GM21737 (cell line): ENCODE measurements around the gene THAP3.

ENCODE experiments used
- ATAC-seq: cut with Tn5 transposase; IDR thresholded peaks from one replicate; pipeline ENCODE4 v1.9.1; 2021; ENCODE audit warnings: mild to moderate bottlenecking, moderate library complexity; ENCODE audit not compliant: unreplicated experiment

THAP3 gene

GRCh38 chr1:6666696-6667095 lies 42.0 kb downstream of the THAP3 start:
- no peak for ATAC-seq

GRCh38 chr1:6667139-6667538 lies 42.5 kb downstream of the THAP3 start:
- no peak for ATAC-seq

GRCh38 chr1:6668503-6668902 lies 43.8 kb downstream of the THAP3 start:
- ATAC-seq = no peak

DNA sequence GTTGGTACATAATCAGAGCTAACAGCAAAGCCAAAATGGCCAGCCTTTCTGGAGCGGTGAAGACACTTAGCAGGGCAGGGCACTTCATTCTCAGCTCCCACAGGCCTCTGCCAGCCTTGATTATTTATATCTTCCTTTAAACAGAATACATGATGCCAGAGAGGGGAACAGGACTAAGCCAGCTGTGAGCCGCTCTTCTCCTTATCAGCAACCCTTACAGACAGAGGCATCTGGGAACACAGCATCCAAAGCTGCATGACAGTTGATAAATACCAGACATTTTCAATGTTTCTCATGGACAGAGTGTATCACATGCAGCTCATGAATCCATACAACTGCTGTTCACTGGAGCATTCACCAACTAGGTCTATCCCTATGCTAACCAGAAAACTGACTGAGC lies 47.9 kb downstream of the THAP3 start:
- no peak for ATAC-seq

DNA sequence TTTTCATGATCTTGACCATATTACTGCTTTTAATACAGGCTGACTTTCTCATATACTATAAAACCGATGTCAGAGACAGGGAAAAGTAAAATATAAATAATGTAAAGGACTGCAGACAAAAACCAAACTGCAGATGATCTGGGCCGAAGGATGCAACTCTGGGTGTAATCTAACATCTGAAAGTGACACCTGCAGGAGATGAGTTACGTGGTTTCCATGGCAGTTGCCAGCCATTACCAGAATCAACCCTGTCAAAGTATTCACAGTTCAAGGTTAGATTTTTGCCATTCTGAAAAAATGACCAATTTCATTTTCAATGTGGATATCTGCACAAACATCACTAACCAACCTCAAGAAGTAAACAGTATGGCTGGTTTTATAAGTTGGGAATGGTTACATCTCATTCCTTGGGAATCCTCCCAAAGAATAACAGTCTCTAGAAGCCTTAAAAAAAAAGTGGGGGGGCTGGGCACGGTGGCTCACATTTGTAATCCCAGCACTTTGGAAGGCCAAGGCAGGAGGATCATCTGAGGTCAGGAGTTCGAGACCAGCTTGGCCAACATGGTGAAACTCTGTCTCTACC lies 49.2 kb downstream of the THAP3 start:
- no peak for ATAC-seq

DNA sequence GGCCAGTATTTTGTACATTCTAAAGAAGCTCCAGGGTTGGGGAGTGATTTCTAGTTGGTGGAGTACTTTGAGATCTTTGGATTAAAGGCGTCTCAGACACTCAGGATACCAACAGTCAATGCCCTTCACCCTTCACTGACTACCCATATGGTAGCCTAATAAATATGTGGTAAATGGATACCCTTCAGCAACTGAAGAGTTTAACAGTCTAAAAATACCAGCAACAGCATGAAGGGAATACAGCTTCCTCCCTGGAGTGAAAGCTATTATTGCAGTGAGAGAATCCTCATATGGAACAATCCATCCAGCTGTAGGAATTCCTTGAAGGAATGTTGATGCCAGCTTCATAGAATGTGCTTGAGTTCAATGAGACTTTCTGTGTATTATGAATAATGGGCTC lies 50.1 kb downstream of the THAP3 start:
- no peak for ATAC-seq

- no peak for ATAC-seq
Measured at GRCh38 chr1:6675941-6676340, 51.3 kb downstream of the THAP3 start.
